ENCODE data around the gene C1orf210. TPM values are rescaled to one million over a fixed set of nuclear protein-coding genes. Genes with fewer than 3 reads are reported as not detected.

Gene C1orf210
- total and polyA plus RNA-seq, 2 of the 4 experiments (the other 2 are of a cell fraction): not detected

GRCh38 chr1:43316738-43317520, 31.5 kb upstream of the C1orf210 start:
- Histone ChIP-seq H2BK15ac (ENCODE audit: low read depth, low read length) (no peak overlapping the region), H3K4me3 (ENCODE audit: insufficient read depth, low read depth, low read length) (no peak overlapping the region), H3K27ac (ENCODE audit: insufficient read depth, low read length) (no peak overlapping the region), H4K20me1 (ENCODE audit: insufficient read depth, low read length) (no peaks in the 10 kb centered on the region), H3K4me2 (ENCODE audit: low read depth, low read length) (no peak overlapping the region), H2AK5ac (ENCODE audit: low read depth, low read length) (no peak overlapping the region), H2BK120ac (ENCODE audit: low read depth, low read length) (no peak overlapping the region), H4K8ac (ENCODE audit: low read depth in 2 of 2, low read length in 2 of 2) (no peak overlapping the region), H3K14ac (replicated peaks; ENCODE audit: low read depth, low read length) (no peak overlapping the region), H3K4me1 (ENCODE audit: control insufficient read depth, insufficient read depth, low read length) (peaks cover 5% of the 10 kb centered on the region), H3K23ac (ENCODE audit: low read depth, low read length) (no peak overlapping the region), H3K56ac (ENCODE audit: extremely low read depth, insufficient read depth, low read length) (no peak overlapping the region), H3K79me1 (ENCODE audit: low read depth in 1 of 2, low read length in 2 of 2) (no peaks in the 10 kb centered on the region), H3K27me3 (ENCODE audit: control insufficient read depth, insufficient read depth, low read length) (no peaks in the 10 kb centered on the region; the same call in 1 of the 2 replicates), H3K9ac (ENCODE audit: low read depth, low read length) (no peak overlapping the region), H3K18ac (ENCODE audit: low read depth, low read length) (no peak overlapping the region), H3K36me3 (ENCODE audit: control insufficient read depth, insufficient read depth, low read length) (no peaks in the 10 kb centered on the region), H3K9me1 (ENCODE audit: insufficient read depth, low read length) (peaks cover 3% of the 10 kb centered on the region; the same call in 1 of the 2 replicates), H2AK9ac (replicated peaks; ENCODE audit: low read depth, low read length, poor library complexity) (no peak overlapping the region), H4K91ac (ENCODE audit: insufficient read depth, low read depth, low read length) (no peak overlapping the region), H2BK20ac (ENCODE audit: low read depth, low read length) (no peak overlapping the region), H2AFZ (replicated peaks; ENCODE audit: low read length, poor library complexity) (peak overlapping the region; percentile 24), H4K5ac (ENCODE audit: low read depth, low read length) (no peak overlapping the region), H3K9me3 (ENCODE audit: control insufficient read depth, insufficient read depth, low read length) (no peaks in the 10 kb centered on the region), H2BK5ac (ENCODE audit: low read depth, low read length, poor library complexity, severe bottlenecking) (no peak overlapping the region), H3K4ac (ENCODE audit: low read depth, low read length) (no peak overlapping the region)
- no TSS peak for BruUV-seq (replicated peaks)
- intact Hi-C loops (cut with micrococcal nuclease) (no loop called here), dilution Hi-C loops (cut with HindIII; ENCODE audit: low sequenced_read_pairs, unreplicated experiment) (no loop called here), in situ Hi-C loops (cut with MboI; ENCODE audit: low sequenced_read_pairs) (no loop called here)
- 93% methylated on average over 10 of the region's 16 CpGs; no CpG with 5 or more reads in 1 of the 2 experiments for WGBS, 2 experiments (ENCODE audit: extremely low coverage in 2 of 2, insufficient read length in 1 of 2)
- ChIA-PET POLR2A (ENCODE audit: unreplicated experiment) (no interaction called here), CTCF (no interaction called here)
- no peak; the same call in 1 of the 2 replicates for ATAC-seq (ENCODE audit: low read depth)
- peak; percentile 5 for DNase-seq
- TF ChIP-seq CTCF (conservative IDR thresholded peaks at IDR 0.05; ENCODE audit: low read depth, low read length): peak; percentile 18; the same call in 1 of the 2 replicates
- no peak for TF ChIP-seq CHD1 (IDR thresholded peaks at IDR 0.05; ENCODE audit: low read depth, low read length)
